Sigmoid colon (tissue), 7 donors: ENCODE data around the gene PTGDR2. TPM values are rescaled to one million over a fixed set of nuclear protein-coding genes. Genes with fewer than 3 reads are reported as not detected.

Experiments
- DNase-seq: peaks from one replicate; pipeline ENCODE4 v3.0.0-alpha.2; 2019
- H3K27ac ChIP-seq, 4 donors: fragments of 200-600 bp; sonication (generic); one replicate each; pipeline ENCODE4 v1.5.1; 2016 to 2019; ENCODE audit warnings: mild to moderate bottlenecking in 1 of 4
- H3K27me3 ChIP-seq, 3 donors: fragments of 200-600 bp; sonication (generic); one replicate each; pipeline ENCODE4 v1.5.1; 2019; ENCODE audit warnings: mild to moderate bottlenecking in 1 of 3
- H3K36me3 ChIP-seq, 4 donors: fragments of 200-600 bp; sonication (generic); one replicate each; pipeline ENCODE4 v1.5.1; 2016 to 2019
- H3K4me1 ChIP-seq, 4 donors: fragments of 200-600 bp; sonication (generic); one replicate each; pipeline ENCODE4 v1.5.1; 2017 to 2019
- H3K4me3 ChIP-seq, 4 donors: fragments of 200-600 bp; sonication (generic); one replicate each; pipeline ENCODE4 v1.5.1; 2017 to 2019; ENCODE audit warnings: mild to moderate bottlenecking in 2 of 4, moderate library complexity in 1 of 4
- H3K9me3 ChIP-seq, 4 donors: fragments of 200-600 bp in 3 of 4; sonication (generic) in 3 of 4; one replicate each; pipeline versions ENCODE4 v1.5.1 to v1.6.1; 2013 to 2019
- EP300 ChIP-seq, 4 donors: sonication (generic); formaldehyde crosslinking; IDR thresholded peaks; one replicate each; pipeline ENCODE4 v1.6.1; 2017; ENCODE audit warnings: antibody characterized with exemption in 4 of 4
- POLR2A ChIP-seq, 2 donors: fragments of 450-650 bp; IDR thresholded peaks; one replicate each; pipeline ENCODE4 v1.6.1; 2016; ENCODE audit warnings: antibody characterized with exemption in 2 of 2, mild to moderate bottlenecking in 2 of 2, moderate library complexity in 2 of 2
- POLR2AphosphoS5 ChIP-seq, 4 donors: sonication (generic); formaldehyde crosslinking; IDR thresholded peaks; one replicate each; pipeline ENCODE4 v1.6.1; 2017; ENCODE audit warnings: antibody characterized with exemption in 4 of 4
- WGBS, 2 donors: extraction: QIAGEN DNeasy Blood & Tissue Kit; methylation state at CpG; one replicate each; pipeline ENCODE4 v1.1.7; 2013; 5-methylcytosine and 5-hydroxymethylcytosine counted together
- intact Hi-C: fragments of 100-400 bp; cut with DNase I; formaldehyde crosslinking; loops from one replicate; pipeline ENCODE4 v1.15.1; 2023
- polyA plus RNA-seq, 3 donors: library from polyadenylated mRNA; stranded (reverse); fragments of 200-250 nt; gene quantifications; one replicate each; pipeline ENCODE4 v1.2.3, GENCODE V29; 2013
- total RNA-seq, 4 donors: library from RNA; depleted of rRNA; stranded (reverse); fragments of >200 nt; gene quantifications; one replicate each; pipeline ENCODE4 v1.1.0, GENCODE V29; 2016
- TF ChIP-seq, protein P1 (sequence below), 4 experiments: fragments of 450-650 bp in 3 of 4; fragments of 200-600 bp in 1 of 4; IDR thresholded peaks; one replicate each; pipeline ENCODE4 v1.5.1; 2016 to 2019; ENCODE audit warnings: antibody characterized with exemption in 4 of 4, mild to moderate bottlenecking in 3 of 4, moderate library complexity in 2 of 4
- donor health status: healthy with polysubstance abuse.
- donor health status: Bipolar disorder and iron deficiency.
- donor health status: healthy.

Gene PTGDR2
- total and polyA plus RNA-seq, 7 donors = 0.27 to 2.2 (median 0.77) TPM; not detected in 1

DNA sequence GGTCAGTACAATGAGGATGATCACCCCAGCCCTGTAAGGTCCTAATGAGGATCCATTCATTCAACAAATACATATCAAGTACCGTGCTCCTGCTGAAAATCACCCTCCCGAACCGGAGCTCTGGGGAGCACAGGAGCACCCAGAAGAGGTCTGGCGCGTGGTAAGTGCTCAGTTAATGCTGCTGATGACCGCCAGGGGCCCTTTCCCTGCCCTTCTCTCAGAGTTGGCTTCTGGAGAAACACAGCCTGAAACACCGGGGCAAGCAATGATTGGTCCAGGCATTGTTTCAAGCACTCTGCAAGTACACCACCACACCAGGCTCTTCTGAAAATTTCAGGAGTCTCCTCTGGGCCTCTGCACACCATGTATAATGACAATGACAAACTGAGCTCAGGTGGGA is 17.6 kb downstream of the PTGDR2 start:
- Histone ChIP-seq H3K27me3 (no peaks in the 10 kb centered on the region), H3K9me3 (no peaks in the 10 kb centered on the region), H3K4me1 (peaks cover 0 to 23% (median 17%) of the 10 kb centered on the region in 4 donors), H3K27ac (no peak overlapping the region), H3K4me3 (no peak overlapping the region), H3K36me3 (no peaks in the 10 kb centered on the region)
- TF ChIP-seq POLR2AphosphoS5 (IDR thresholded peaks at IDR 0.05) (no peak), EP300 (IDR thresholded peaks at IDR 0.05) (no peak), POLR2A (IDR thresholded peaks at IDR 0.05) (no peak)
- TF ChIP-seq, protein P1, sequence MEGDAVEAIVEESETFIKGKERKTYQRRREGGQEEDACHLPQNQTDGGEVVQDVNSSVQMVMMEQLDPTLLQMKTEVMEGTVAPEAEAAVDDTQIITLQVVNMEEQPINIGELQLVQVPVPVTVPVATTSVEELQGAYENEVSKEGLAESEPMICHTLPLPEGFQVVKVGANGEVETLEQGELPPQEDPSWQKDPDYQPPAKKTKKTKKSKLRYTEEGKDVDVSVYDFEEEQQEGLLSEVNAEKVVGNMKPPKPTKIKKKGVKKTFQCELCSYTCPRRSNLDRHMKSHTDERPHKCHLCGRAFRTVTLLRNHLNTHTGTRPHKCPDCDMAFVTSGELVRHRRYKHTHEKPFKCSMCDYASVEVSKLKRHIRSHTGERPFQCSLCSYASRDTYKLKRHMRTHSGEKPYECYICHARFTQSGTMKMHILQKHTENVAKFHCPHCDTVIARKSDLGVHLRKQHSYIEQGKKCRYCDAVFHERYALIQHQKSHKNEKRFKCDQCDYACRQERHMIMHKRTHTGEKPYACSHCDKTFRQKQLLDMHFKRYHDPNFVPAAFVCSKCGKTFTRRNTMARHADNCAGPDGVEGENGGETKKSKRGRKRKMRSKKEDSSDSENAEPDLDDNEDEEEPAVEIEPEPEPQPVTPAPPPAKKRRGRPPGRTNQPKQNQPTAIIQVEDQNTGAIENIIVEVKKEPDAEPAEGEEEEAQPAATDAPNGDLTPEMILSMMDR (IDR thresholded peaks at IDR 0.05) = no peak
- WGBS, 2 donors = 88 to 92% methylated on average over 7 of the region's 7 CpGs
- intact Hi-C loops = no loop called here
- DNase-seq = no peak

DNA sequence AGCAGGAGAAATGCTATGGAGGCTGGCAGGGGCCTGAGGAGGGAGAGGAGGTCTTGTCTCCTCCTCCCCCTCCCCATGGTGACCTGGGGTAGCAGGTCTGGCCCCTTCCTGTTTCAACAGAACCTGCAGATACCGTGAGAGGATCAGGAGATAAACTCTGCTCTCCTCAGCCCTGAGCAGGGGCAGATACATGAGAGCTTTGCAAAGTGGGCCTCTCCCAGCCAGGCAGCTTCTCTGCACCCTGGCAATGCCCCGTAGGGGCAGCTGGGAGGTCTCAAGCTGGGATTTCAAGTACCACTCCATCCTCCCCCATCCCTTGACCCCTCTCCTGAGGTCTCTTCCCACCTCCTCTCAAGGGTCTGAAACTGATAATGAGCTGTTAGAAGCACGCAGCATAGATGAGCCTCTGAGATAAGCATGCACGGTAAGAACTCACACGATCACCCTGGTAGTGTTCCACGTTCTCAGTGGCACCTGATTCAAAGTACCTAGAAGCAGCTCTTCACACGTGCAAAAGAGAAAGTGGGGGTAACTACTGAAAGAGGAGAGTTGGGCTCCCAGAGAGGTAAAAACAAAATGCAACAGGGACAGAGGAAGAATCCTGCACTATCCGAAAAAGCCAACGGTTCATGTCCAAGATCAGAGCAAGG is 18.8 kb downstream of the PTGDR2 start:
- Histone ChIP-seq H3K4me3 (no peak overlapping the region), H3K27me3 (no peaks in the 10 kb centered on the region), H3K36me3 (no peaks in the 10 kb centered on the region), H3K4me1 (peaks cover 0 to 13% (median 10%) of the 10 kb centered on the region in 4 donors), H3K9me3 (no peaks in the 10 kb centered on the region), H3K27ac (no peak overlapping the region)
- TF ChIP-seq POLR2A (IDR thresholded peaks at IDR 0.05) = no peak
- TF ChIP-seq POLR2AphosphoS5 (IDR thresholded peaks at IDR 0.05) = no peak
- TF ChIP-seq, protein P1 (IDR thresholded peaks at IDR 0.05) = no peak
- no peak for TF ChIP-seq EP300 (IDR thresholded peaks at IDR 0.05)
- 71 to 85% methylated on average over 9 of the region's 9 CpGs for WGBS, 2 donors
- intact Hi-C loops = no loop called here
- no peak for DNase-seq

DNA sequence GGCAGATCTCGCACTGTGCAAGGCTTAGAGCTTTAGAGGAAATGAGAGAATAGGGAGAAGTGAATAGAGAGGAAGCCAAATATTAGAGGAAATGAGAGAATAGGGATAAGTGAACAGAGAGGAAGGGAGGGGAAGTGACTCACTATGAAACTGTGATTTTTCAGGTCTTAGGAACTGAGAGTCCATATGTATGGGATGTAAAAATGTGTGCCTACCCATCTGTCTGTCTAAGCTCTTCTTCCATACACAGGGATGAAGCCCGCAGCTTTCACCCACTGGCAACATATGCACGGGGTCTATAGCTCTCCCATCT is 20.3 kb downstream of the PTGDR2 start:
- H3K27ac ChIP-seq = no peak overlapping the region
- intact Hi-C loops = no loop called here
- no peaks in the 10 kb centered on the region for H3K36me3 ChIP-seq
- no peaks in the 10 kb centered on the region for H3K27me3 ChIP-seq
- H3K4me3 ChIP-seq = no peak overlapping the region
- DNase-seq = no peak
- no peaks in the 10 kb centered on the region for H3K9me3 ChIP-seq
- no peak for TF ChIP-seq POLR2A (IDR thresholded peaks at IDR 0.05)
- TF ChIP-seq EP300 (IDR thresholded peaks at IDR 0.05) = no peak
- H3K4me1 ChIP-seq = peaks cover 0 to 1% (median 0%) of the 10 kb centered on the region in 4 donors
- WGBS, 2 donors = 84 to 86% methylated on average over 3 of the region's 3 CpGs

DNA sequence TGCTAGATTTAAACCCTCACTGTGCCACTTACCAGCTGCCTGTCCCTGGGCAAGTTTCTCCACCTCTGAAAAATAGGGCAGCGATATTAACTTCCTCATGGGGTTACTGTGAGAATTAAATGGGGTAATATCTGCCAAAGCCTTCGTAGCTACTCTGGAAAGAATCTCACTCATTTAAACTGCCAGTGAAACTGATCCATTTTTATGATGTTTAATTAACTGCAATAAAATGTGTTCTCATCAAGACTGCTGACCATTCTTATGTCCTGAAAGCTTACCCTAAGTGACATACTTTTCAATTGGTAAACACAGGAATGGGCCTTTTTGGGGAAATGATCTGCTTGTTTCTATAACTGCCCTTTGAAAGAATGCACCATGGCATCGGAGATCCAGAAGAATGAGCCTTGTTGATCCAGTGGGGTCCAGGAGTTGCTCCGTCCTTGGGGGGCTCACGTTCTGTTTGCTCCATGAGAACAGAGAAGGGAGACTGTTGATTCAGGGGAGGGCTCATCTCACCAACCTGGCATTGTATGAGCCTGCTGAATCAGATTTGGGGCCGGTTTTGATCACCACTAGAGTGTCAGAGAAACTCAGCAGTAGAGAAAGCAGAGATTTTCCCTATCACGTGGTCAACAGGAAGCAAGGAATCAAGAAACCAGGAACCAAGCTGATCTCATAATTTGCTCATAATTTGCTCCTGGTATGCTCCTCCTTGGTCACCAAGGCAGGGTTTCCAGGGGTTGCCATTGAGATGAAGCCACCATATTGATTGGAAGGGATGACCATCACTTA is 20.8 kb downstream of the PTGDR2 start:
- Histone ChIP-seq H3K27me3 (no peaks in the 10 kb centered on the region), H3K36me3 (no peaks in the 10 kb centered on the region), H3K27ac (no peak overlapping the region), H3K9me3 (no peaks in the 10 kb centered on the region), H3K4me3 (no peak overlapping the region), H3K4me1 (no peaks in the 10 kb centered on the region)
- no peak for DNase-seq
- 35 to 52% methylated on average over 7 of the region's 7 CpGs for WGBS, 2 donors
- intact Hi-C loops = no loop called here
- TF ChIP-seq POLR2AphosphoS5 (IDR thresholded peaks at IDR 0.05) = no peak
- TF ChIP-seq, protein P1 (IDR thresholded peaks at IDR 0.05) = no peak
- no peak for TF ChIP-seq EP300 (IDR thresholded peaks at IDR 0.05)
- no peak for TF ChIP-seq POLR2A (IDR thresholded peaks at IDR 0.05)

DNA sequence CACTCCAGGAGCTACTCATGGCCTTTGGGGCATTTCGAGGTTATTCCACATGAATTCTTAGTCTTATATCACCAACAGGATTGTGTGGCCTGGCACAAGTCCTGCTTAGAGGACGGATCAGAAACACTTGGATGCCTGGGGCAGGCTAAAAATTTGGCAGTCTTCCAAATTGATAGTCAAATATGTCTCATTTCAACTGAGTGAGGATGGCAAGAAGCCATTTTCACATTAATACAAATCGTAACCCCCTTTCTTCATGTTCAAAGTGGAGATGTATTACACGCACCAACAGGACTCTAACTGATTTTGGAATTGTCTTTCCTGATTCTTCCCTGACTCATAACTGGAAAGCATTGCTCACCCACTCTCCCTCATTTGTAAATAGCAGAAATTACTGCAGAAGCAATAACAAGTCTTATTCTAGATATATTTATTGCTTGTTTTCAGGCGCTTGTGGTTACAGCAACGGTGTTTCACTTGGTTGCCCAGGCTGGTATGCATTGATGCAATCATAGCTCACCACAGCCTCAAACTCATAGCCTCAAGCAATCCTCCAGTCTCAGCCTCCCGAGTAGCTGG is 24.2 kb downstream of the PTGDR2 start:
- no peaks in the 10 kb centered on the region for H3K27me3 ChIP-seq
- H3K36me3 ChIP-seq = no peaks in the 10 kb centered on the region
- no peak for DNase-seq
- H3K27ac ChIP-seq = no peak overlapping the region
- no peaks in the 10 kb centered on the region for H3K4me1 ChIP-seq
- TF ChIP-seq POLR2A (IDR thresholded peaks at IDR 0.05) = no peak
- 56 to 63% methylated on average over 7 of the region's 7 CpGs for WGBS, 2 donors
- H3K4me3 ChIP-seq = no peak overlapping the region
- intact Hi-C loops = loop anchor here (1.0 to 2.0 kb wide), 3 partner anchors 68 to 355 kb away; no protein-coding TSS in a partner anchor
- H3K9me3 ChIP-seq = no peaks in the 10 kb centered on the region
